ENCODE measurements around the gene DSCAML1.
"Not testable (repeated sequence)": the region's sequence is repeated elsewhere in the genome, so short reads cannot be mapped to it uniquely, and the experiment has no call there.

DSCAML1 gene

DNA sequence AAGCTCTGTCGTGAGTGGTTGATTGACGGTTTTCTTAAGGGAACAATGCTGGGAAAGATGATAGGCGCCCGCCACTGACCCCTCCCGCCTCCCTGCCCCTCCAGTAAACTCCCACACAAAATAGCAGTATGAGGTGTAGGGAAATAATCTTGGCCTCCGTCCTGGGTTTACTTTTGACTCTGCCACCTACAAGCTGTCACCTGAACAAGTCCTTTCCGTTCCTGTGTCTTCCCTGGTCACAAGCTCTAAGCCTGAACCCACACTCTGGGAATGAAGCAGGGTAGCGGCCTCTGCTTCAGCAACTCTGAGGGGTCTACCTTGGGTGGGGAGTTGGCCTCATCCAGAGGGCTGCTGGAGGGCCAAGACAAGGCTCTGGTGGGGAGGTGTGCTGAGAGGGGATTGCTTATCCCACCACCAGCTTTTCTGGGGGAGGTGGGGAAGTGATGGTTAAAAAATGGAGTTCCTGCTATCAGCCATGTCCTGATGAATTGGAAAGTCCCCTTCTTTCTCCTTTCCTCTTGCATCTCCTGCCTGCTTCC is 381.6 kb downstream of the DSCAML1 start:
- no peak for DNase-seq

DNA sequence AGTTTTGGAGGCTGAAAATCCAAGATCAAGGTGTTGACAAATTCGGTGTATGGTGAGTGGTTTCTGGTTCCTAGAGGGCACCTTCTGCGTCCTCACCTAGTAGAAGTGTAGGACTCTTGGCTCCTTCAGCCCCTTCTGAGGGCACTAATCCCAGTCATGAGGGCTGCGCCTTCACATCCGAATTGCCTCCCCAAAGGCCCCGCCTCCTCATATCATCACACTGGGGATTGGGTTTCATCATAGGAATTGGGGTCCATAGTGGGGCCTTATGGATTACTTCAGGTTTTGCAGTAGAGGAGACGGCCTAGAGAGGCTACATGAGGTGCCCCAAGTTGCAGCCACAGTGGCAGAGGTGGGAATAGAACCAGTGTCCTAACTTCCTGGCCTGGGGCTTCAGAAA is 382.3 kb downstream of the DSCAML1 start:
- no peak for DNase-seq

DNA sequence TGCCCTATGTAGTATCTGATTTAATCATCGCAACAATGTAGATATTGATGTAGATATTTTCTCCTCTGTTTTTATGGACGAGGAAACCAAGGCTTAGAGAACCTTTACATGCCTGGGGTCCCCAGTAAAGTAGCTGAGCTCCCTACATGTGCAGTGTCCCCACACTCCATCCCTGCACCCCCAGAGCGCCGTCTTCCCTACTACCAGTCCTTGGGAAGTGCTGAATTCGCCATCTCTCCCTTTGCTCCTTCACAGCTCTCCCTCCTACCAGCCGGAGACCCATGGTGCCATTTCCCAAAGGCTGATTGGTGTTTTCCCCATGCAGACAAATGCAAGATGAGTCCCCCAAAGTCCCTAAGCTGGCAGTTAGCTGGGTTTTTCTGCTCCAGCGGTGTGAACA is 383.4 kb downstream of the DSCAML1 start:
- DNase-seq, result no peak

DNA sequence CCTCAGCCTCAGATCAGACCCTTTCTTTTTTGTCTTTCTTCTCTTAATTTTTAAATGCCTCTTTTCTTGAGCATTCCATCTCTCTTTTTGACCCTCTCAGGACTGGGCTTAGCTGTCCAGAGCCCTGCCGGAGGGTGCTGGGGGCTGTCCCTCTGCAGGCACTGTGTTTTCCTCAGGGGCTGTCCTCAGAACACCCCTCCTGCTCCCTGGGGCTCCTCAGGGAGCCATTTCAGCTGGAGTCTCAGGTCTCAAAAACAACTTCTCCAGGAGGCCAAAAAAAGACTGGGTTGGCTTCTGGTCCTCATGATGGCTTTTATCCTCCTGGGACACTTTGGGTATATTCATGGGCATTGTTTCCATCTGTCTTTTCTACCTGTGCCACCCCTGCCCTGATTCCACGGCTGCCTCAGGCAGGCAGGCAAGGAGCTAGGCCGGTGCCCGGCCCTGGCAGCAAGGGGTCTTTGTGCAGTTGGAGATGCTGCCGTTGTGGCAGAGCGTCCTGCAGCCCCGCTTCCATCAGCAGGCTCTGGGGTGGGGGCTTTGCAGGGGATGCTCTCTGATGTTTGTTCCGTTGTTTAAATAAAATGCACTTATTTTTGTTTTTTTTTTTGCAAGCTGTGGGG is 384.3 kb downstream of the DSCAML1 start:
- DNase-seq, result no peak

DNA sequence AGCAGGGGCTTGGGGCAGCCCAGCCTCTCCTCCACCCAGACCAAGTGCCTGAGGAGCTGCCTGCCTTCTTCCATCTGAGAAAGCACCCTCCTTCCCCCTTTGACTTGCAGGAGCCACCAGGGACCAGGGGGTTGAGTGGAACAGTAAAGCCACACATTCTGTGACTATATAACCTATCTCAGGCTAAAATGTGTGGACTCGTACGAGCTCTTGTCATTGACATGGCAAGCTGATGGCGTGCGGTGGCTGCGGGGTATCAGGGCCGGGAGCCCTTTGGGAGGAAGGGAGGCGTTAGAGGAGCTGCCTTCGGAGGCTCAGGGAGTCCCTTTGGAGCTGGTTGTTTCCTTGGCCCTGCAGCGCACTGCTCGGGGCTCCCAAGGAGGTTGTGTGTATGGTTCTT is 384.8 kb downstream of the DSCAML1 start:
- DNase-seq, result no peak

DNA sequence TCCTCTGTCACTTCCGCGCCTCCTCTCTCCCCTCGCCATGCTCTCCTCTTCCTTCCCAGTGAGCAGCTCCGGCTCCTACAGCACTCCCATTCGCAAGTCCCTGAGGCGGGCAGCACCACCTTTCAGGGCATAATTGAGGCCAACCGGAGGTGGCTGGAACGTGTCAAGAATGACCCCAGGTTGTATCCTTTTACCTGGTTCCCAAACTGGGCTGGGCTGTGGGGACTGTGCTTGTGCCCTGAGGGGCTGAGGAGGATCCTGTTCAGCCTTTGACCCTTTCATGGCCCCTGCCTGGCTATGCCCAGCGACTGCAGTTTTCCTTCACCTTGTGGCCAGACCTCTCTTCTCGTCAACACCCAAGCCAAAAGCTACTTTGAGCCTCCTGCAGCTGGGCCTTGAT is 385.3 kb downstream of the DSCAML1 start:
- DNase-seq, result no peak

DNA sequence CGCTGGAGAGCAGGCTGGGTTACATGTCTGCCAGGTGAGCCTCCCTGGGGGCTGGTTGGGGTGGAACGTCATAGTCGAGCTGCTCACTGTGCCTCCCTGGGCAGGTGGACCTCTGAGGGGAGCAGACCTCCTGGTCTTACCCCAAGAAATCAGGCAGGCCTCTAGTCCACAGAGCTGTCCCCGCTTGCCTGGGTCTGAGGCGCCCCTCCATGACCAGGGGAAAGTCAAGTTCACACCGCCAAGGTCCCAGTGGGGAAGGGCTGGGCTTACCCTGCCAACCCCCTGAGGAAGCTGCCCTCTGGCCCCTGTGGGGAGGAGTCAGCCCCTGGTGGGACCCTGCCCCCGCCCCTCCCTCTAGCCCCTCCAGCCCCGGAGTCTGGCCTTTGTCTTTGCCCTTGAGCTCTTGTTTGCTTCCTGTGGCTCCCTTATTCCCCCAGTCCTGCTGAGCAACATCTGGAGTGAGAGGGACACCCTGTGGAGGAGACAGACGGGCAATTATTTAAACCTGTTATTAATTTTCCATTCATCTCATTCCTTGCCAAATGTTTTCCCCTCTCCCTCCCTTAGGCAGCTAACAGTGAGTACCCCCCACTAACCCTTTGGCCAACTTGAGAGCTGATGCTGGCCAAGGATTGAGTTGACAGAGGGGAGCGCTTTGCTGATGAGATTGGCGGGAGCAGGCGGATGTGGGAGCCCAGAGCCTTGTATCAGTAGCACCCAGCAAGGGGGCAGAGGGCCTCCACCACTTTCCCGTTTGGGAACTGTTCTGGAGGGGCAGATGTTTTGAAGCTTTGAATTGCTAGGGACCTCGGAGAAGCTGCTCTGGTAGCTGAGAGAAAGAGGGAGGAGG is 385.9 kb downstream of the DSCAML1 start:
- DNase-seq, result no peak

DNA sequence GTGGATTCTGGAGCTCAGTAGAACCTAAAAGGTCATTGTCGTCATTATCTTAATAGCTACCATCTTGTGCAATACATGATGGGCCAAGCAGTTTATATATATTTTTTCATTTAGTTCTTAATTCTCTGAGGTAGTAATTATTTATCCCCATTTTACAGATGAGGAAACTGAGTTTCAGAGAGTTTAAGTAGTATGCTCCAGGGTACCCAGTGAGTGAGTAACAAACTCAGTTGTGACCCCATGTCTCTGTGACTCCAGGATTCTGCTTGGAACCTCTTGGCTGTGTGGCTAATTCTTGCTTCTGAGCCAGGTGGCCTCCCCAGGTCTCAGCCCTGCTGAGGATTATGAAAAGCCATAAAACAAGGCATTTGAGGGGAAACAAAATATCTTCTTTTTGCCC is 386.8 kb downstream of the DSCAML1 start:
- no peak for DNase-seq

DNA sequence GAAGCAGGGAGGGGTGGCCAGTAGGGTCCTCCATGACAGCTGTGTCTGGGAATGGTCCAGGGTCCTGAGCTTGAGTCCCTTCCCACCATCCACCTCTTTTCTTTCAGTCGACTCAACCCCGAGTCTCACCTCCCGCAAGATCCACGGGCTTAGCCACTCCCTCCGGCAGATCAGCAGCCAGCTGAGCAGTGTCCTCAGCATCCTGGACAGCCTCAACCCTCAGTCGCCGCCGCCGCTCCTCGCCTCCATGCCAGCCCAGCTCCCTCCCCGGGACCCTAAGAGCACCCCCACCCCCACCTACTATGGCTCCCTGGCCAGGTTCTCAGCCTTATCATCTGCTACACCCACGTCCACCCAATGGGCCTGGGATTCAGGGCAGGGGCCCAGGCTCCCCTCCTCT is 387.5 kb downstream of the DSCAML1 start:
- no peak for DNase-seq

DNA sequence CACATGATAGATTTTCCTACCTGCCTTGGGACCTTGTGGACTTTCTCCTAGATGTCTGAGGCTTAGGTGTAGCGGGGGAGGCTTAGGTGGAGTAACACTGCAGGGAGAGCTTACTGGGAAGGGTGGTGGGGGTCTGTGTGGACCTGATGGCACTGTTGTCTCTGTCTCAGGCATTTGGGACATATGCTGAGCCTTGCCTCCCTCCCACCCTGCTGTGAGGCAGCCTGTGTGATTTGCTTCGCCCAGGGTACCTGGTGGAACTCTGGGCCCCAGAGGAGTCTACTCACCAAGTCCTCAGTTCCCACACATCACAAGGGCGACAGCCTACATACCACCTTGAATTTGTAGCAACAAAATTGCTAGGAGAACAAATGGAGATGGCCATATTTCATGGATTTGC is 388.7 kb downstream of the DSCAML1 start:
- no peak for DNase-seq

DNA sequence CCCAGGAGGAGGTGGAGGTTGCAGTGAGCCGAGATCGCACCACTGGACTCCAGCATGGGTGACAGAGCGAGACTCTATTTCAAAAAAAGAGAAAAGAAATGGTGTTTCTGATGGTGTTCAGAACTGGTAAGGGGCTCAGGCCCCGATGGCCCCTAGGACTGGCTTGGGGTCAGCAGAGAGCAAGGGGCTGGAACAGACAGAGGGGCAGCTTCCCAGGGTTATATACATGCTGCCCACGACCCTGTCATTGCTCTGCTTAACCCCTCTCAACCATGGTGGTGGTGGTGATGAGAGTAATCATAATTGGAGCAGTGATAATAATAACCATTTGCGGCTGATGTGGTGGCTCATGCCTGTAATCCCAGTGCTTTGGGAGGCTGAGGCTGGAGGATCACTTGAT is 390.0 kb downstream of the DSCAML1 start:
- DNase-seq, result no peak

DNA sequence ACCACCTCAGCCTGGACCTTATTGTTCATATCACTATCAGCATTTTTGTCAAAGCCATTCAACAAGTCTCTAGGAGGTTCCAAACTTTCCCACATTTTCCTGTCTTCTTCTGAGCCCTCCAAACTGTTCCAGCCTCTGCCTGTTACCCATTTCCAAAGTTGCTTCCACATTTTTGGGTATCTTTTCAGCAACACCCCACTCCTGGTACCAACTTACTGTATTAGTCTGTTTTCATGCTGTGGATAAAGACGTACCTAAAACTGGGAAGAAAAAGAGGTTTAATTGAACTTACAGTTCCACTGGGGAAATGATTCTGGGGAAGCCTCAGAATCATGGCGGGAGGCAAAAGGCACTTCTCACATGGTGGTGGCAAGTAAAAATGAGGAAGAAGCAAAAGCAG is 391.1 kb downstream of the DSCAML1 start:
- not testable (repeated sequence) for DNase-seq

DNA sequence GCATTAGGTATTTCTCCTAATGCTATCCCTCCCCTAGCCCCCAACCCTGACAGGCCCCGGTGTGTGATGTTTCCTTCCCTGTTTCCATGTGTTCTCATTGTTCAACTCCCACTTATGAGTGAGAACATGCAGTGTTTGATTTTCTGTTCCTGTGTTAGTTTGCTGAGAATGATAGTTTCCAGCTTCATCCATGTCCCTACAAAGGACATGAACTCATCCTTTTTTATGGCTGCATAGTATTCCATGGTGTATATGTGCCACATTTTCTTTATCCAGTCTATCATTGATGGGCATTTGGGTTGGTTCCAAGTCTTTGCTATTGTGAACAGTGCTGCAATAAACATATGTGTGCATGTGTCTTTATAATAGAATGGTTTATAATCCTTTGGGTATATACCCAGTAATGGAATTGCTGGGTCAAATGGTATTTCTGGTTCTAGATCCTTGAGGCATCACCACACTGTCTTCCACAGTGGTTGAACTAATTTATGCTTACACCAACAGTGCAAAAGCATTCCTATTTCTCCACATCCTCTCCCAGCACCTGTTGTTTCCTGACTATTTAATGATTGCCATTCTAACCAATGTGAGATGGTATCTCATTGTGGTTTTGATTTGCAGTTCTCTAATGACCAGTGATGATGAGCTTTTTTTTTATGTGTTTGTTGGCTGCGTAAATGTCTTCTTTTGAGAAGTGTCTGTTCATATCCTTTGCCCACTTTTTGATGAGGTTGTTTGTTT is 397.7 kb downstream of the DSCAML1 start:
- DNase-seq, result not testable (repeated sequence)

DNA sequence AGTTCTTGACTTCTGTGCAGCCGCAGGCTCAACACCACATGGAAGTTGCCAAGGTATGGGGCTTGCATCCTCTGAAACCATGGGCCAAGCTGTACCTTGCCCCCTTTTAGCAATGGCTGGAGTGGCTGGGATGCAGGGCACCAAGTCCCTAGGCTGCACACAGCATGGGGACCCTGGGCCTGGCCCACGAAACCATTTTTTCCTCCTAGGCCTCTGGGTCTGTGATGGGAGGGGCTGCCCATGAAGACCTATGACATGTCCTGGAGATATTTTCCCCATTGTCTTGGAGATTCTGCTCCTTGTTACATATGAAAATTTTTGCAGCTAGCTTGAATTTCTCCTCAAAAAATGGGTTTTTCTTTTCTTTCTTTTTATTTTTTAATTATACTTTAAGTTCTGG is 398.4 kb downstream of the DSCAML1 start:
- DNase-seq, result not testable (repeated sequence)

DNA sequence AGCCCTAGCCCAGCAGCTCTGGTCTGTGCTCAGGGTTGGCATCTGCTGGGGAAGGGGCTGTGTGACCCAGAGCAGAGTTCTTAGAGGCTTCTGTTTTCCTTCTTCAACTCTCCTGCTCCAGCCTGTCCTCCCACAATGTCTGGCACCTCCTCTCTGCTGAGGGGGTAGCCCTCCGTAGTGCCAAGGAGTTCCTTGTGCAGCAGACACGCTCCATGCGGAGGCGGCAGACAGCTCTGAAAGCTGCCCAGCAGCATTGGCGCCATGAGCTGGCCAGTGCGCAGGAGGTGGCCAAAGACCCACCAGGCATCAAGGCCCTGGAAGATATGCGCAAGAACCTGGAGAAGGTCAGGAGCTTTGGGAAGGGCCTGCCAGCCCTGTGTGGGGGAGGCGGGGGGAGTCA is 400.0 kb downstream of the DSCAML1 start:
- DNase-seq, result no peak

DNA sequence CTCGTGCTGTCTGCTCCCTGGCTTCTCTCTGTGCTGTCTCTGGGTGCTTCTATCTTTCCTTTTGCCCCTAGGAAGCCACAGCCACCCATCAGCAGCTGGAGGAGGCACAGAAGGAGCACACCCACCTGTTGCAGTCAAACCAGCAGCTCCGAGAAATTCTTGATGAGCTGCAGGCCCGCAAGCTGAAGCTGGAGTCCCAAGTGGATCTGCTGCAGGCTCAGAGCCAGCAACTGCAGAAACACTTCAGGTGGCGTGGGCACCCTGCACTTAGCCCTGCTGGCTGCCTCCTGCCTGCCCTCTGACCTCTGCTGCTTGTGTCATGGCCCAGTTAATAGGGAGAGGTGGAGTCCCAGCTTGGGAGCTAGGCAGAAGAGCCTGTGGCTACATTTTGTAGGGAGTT is 401.5 kb downstream of the DSCAML1 start:
- no peak for DNase-seq

DNA sequence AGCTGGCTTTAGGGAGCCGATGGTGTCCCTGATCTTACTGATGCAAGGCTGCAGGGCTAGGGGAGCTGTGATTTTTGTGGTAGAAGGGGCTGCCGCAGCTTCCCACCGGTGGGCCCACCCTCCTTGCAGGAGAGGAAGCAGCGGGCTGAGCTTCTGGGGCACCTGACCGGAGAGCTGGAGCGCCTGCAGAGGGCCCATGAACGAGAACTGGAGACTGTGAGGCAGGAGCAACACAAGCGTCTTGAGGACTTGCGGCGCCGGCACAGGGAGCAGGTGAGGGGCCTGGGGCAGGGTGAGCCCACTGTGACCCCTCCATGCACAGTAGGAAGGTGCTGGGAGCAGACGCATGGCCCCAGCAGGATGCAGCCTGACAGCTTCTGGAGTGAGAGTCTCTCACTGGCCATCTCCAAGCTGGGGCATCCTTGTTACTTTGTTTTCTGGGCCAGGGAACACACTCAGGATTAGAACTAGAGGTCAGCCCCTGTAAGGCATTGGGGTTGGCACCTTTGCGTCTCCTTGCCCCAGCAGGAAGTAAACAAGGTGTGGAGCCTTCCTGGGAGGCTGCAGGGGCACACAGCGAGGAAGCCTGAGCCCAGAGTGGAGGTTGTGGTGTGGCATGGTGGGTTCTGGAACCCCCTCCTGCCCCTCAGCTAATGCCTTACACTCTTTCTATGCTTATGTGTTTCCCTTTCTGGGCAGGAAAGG is 402.6 kb downstream of the DSCAML1 start:
- no peak for DNase-seq

DNA sequence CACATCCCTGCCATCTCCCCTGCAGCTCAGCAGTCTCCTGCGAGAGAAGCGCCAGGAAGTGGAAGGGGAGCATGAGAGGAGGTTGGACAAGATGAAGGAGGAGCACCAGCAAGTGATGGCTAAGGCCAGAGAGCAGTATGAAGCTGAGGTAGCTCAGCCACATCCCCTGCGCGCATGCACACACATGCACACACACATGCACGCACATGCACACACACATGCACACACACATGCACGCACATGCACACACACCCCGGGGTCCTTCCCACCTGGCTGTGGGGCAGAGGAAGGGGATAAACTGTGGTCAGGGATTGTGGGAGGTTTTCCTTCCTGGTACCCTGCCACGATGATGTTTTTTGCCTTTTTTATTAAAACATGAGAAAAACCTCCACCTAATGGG is 404.0 kb downstream of the DSCAML1 start:
- no peak for DNase-seq

DNA sequence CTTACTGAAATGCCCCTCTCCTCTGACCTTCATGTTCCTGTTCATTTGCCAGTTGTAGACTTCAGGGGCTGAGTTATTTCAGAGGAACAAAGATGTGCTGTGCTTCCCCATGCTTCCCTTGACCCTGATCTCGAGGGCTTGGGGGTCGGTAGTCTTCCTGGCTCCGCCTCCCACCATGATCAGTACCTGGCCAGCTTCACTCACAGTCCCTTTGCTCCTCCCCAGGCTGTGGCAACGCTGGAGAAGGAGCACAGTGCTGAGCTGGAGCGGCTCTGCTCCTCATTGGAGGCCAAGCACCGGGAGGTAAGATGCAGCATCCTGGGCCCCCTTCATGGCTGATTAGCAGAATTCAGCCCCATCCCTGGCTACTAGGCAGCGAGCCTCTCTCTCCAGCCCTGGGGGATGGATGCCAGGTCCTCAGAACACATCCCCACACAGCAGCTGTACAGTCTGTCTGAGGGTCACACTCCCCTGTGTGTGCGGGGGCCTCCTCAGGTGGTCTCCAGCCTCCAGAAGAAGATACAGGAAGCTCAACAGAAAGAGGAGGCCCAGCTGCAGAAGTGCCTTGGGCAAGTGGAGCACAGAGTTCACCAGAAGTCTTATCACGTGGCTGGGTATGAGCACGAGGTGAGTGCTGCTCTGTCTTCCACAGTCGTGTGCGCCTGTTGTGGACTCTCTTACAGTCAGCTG is 404.9 kb downstream of the DSCAML1 start:
- DNase-seq, result no peak

DNA sequence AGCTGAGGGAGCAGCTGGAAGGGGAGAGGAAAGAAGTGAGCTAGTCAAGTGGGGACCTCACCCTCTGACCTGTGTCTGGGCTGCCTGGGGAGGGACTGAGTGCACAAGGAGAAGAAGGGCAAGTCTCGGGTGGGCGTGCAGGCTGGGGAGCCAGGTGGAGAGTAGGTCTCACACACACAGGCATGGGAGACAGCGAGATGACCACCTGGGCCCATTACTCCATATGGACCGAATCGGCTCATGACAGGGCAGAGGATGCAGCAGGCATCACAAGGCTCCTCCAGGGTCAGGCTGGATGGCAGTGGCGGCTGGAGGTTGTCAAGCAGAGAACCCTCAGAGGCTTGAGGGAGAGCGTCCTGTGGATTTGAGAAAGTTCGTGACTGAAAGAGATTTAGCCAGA is 405.8 kb downstream of the DSCAML1 start:
- no peak for DNase-seq

DNA sequence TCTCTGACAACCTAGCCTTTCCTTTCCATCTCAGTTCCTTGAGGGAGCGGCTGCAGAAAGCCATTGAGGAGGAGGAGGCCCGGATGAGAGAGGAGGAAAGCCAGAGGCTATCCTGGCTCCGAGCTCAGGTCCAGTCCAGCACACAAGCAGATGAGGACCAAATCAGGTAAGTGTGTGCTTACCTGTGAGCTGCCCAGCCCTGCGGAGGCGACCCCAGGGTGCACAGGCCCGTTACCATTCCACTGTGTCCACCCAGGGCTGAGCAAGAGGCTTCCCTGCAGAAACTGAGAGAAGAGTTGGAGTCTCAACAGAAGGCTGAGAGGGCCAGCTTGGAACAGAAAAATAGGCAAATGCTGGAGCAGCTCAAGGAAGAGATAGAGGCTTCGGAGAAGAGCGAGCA is 406.3 kb downstream of the DSCAML1 start:
- no peak for DNase-seq

DNA sequence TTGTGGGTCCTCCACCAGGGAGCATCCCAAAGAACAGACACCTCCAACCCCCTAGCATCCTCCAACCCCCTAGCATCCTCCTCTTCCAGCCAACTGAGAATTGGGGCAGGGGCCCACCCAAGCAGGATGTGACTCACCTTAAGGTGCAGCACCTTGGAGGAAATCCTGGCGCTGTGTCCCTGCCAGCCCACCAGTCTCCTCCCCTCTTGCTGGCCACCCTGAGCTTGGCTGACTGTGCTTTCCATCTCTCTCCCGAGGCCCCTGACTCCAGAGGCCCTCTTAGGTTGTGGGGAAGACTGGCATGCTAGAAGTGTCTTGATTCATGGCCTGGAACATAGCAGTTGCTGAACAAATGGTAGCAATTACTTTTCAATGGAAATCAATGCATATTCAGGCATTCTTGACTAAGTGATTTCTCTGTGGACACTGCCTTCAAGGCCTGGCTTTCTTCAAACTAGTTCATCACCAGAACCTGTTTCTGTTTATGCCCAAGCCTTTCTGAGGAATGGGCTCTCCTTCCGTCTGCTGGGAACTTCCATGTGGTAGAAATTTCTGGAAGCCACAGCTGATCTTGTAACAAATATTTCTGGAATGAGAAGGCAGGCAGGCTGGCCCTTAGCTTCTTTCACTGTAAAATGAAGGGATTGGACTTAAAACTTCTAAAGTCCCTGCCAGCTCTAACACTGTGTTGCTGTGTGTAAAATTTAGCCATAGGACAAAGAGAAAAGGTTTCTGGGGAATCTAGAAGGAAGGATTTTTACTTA is 408.8 kb downstream of the DSCAML1 start:
- DNase-seq, result no peak
